GOT3 (cell line): ENCODE measurements around the gene DENND4A.

Experiments
- DNase-seq: peaks from one replicate; lab custom pipeline; 2025; ENCODE audit warnings: mixed read lengths; lab: John Stamatoyannopoulos, UW

DENND4A gene

DNA sequence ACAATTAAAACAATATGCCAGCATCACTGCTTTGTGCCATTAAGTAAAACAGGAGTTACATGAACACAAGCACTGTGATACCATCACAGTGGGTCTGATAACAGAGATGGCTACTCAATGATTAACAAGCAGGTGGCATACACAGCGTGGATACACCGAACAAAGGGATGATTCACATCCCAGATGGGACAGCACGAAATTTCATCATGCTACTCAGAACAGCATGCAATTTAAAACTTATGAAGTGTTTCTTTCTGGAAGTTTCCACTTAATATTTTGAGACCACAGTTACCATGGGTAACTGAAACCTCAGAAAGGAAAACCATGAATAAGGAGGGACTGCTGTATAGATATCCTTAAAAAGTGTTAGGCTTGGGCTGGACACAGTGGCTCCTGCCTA, 125.8 kb downstream of the DENND4A start:
- DNase-seq, result no peak

DNA sequence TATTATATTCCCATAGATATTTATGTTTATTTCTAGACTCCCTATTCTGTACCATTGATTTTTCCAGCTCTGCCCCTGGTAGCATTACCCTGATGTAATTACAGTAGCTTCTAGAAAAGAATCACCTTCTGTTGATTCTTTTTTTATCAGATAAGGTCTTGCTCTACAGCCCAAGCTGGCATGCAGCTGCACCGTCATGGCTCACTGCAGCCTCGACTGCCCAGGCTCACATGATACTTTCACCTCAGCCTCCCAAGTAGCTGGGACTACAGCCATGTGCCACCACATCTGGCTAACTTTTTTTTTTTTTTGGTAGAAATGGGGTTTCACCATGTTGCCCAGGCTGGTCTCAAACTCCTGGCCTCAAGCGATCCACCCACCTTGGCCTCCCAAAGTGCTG, 128.6 kb downstream of the DENND4A start:
- no peak for DNase-seq

DNA sequence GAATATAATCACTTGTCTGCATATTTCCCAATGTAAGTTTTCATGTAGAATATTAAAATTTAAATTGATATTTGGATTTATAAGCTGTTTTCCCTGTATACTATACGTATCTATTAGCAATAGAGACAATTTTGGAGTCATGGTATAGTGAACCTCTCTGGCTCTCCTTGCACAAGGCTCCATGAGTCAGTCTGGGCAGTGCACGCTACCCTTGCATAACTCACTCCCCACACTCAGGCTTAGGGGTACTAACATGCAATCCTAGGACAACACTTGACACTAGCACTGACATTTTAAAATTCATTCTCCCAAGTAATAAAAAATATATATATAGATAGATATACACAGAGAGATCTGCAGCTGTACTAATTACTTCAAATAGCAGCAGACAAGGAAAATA, 131.2 kb downstream of the DENND4A start:
- no peak for DNase-seq

DNA sequence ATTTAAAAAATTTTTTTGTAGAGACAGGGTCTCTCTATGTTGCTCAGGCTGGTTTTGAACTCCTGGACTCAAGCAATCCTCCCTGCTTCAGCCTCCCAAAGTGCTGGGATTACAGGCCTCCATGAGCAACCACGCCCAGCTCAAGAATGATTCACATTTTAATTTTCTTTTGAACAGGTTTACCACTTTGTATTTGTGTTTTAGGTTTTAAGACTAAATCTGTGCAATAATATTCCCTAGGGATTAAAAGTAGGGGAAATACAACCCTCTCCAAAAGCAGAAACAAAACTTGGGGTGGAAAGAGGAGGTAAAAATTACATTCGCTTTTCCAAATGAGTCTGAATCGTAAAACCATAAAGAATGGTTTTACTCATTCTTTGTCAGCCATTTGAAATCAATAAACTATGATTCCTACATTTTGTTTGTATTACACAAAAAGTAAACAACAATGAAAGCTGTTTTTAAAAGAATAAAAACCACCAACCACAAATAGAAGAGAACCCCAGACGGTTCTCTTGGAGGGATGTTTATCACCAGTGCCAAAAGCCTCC, 132.5 kb downstream of the DENND4A start:
- no peak for DNase-seq

DNA sequence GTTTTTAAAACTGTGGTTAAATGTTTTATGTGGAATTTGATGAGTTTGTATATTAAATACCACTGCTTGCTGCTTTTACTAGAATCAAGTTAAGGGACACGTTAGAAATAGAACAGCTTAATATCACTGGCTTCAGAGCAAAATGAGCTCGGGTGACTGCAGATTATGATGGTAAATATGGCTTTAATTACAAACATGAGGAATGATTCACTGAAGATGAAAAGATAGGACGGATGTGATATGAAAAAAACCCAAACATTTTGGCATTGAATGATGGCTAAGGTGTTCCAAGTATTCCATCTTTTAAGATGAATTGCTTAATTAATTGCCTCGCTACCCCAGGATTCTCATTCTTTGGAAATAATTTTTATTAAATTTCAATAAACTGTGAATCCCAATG, 136.6 kb downstream of the DENND4A start:
- no peak for DNase-seq

DNA sequence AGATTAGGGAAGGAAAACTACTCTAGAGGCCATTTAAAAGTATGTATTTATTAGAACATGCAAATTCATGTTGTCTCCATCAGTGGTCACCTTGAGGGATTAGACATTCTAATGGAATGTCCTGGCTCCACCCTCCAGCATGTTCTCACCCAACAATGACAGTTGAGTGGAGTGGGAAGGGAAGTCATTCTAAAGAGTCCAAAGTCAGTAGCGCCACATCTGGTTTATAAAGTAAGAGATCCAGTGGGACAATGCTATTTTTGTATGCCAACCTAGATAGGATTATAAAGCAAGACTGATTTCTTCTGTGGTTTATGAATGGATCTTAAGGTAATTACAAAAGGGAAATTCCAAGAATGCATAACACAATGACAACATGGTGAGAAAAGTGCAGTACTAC, 137.1 kb downstream of the DENND4A start:
- DNase-seq, result no peak

DNA sequence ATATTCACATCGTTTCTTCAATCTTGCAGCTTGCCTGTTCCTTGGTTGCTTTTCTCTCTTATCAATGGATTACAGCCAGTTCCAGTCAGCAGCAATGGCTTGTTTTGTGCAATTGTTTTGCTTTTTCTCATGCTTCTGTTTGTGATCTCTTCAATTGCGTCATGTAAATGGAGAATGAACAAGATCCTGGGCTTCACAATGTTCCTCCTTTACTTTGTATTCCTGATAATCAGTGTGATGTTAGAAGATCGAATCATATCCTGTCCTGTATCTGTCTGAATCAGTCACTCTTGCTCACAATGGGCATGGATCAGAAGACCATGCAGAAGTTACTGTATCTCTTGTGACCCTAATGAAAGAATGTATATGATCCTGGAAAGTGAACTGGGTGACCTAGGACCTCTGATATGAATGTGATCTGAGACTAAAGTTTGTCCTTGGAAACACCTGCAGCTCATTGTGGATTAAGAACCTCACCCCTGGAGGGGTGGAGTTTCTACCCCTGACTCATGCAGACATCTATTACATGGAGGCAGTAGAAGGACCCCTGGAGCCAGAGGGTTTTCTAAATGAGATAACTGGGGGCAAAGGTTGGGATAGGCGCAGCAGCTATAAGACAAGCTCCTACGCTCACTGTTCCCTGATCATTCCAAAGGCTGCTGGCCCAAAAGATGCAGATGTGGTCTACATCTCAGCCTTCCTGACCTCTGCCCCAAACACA, 138.1 kb downstream of the DENND4A start:
- no peak for DNase-seq

DNA sequence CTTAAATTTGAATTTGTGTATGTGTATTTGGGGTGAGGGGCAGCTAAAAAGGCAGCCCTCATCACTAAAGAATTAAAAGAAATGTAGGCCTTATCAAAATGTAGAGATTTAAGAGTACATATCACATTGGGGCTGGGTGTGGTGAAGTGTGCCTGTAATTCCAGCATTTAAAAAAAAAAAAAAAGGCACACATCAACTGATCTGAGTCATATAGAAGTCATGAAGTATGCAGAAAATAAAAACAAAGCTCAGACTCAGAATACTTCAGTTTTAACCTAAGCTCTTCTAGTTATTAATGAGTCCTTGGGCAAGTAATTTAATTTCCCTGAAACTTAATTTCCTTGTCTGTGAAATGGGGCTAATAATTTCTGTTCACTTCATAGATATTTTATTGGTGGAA, 138.8 kb downstream of the DENND4A start:
- DNase-seq, result no peak

DNA sequence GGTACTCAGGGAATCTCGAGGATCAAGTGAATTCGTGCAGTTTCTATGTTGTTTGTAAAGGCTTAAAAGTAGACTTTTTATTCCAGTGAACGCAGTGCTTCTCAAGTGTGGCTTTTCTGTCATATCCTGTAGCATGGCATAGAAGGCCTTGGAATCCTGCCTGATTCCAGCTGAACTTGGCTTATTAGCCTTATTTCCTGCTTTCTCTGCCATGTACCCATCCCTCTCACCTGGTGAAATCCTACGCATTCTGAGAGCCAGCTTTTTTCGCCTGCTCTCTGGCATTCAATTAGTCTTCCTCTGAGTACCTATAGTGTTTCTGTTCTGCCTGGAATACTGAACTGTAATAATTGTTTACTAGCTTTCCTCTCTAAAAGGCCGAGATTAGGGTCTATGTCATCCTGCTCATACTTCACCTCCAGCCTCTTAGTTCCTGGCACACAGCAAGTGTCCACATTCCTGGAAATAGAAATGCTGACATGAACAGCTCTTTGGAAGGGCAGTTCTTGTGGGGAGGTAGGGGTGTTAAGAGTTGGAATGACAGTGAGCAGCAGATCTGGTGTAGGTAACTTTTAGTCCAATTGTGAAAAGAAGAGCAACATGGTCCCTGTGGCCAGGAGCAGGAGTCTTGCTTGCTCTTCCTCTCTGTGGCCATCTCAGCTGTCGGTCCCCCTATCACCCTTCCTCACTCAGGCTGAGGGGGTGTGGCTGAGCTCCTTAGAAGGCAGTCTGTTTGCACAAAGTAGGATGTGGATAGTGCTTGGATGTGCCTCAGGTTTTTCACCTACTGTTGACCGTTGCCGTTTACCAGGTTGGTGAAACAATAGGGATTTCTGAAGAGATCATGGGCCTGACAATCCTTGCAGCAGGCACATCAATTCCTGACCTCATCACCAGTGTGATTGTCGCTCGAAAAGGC, 140.0 kb downstream of the DENND4A start:
- no peak for DNase-seq

DNA sequence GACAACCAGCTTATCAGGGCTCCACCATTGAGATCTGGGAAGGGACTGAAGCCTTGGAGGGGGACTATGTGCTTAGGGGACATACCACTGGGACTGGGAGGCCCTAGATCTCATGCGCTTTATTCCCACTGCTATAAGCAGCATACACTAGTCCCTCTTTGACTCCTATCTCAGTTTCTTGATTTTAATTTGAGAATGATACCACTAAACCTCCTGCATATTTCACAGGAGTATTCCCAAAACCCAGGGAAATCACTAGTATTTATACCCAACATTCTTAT, 141.1 kb downstream of the DENND4A start:
- DNase-seq, result no peak

DNA sequence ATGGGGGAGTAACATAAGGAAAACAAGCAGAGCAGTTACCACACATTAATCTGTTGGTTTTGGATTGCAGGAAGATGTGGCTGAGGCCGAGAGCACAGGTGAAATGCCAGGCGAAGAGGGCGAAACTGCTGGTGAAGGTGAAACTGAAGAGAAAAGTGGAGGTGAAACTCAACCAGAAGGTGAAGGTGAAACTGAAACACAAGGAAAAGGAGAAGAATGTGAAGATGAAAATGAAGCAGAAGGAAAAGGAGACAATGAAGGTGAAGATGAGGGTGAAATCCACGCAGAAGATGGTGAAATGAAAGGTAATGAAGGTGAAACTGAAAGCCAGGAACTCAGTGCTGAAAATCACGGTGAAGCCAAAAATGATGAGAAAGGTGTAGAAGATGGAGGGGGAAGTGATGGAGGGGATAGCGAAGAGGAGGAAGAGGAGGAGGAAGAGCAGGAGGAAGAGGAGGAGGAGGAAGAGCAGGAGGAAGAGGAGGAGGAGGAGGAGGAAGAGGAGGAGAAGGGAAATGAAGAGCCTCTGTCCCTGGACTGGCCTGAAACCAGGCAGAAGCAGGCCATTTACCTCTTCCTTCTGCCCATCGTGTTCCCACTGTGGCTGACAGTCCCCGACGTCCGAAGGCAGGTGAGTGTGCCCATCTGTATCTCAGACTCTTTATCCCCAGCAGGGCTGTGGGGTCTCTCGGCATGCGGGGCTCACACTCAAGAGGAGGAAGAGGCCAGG, 141.6 kb downstream of the DENND4A start:
- no peak for DNase-seq

DNA sequence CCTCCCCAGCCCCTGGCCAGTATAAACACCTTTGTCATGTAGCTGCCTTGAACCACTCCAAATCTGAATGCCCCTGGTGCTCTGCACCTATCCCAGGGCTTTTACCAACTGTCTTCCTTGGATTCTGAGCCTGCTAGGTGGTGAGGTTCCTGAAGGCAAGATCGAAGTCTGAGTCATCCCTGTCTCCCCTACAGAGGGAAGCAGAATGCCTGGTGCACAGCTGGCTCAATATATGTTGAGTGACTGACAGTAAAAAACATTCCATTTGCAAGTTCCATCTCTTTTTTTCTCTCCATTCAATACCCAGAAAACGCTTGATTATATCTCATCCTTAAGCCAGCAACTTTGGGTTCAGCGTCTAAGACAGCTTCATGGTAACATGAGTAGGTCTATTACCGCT, 145.6 kb downstream of the DENND4A start:
- no peak for DNase-seq

DNA sequence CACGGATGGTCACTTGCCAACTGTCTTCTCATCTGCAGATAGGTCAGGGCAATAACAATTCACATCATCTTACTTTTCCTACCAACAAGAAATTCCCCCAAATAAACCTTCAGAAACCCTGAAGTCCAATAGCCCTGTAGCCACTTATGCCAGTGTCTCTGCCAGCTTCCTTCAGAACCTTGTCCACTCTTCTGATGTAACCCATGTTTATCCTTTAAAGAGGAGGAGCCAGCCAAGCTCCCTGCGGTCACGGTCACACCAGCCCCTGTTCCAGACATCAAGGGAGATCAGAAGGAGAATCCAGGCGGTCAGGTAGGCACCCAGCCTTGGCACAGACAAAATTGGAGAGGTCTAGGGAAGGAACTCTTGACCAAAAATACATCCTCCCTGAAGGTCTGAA, 146.7 kb downstream of the DENND4A start:
- DNase-seq, result no peak

DNA sequence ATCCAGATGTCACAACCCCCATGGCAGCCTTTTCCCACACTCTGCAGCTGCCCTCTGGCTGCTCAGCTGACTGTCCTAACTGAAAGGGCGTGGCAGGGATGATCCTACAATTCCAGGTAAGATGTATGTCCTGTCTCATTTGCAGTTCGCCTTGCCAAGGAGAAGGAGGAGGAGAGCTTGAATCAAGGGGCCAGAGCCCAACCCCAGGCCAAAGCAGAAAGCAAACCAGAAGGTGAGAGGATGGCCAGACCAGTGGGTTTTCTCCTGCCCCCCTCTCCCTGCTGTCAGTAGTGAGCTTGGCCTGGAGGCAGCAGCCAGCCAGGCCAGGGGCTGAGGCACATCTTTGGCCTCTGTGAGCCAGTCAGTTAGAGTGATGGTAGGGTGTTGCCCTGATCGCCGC, 147.8 kb downstream of the DENND4A start:
- DNase-seq, result no peak

DNA sequence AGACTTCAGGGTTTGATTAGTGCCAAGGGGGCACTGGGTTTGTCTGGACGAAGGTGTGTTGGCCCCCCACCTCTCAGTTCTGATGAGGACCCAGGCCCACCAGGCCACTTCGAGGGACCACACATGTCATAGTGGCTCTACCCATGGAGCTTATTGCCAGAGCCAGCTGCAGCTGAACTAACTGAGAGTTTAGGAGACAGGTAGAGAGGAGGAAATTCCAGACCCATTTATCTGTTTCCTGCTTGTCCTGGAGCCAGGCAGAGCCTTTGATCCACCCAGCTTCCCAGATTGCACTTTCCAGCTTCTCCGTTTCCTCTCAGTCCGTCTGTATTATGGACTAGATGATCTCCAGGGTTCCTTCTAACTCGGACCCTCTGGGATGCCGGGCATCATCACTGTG, 149.5 kb downstream of the DENND4A start:
- DNase-seq, result no peak

DNA sequence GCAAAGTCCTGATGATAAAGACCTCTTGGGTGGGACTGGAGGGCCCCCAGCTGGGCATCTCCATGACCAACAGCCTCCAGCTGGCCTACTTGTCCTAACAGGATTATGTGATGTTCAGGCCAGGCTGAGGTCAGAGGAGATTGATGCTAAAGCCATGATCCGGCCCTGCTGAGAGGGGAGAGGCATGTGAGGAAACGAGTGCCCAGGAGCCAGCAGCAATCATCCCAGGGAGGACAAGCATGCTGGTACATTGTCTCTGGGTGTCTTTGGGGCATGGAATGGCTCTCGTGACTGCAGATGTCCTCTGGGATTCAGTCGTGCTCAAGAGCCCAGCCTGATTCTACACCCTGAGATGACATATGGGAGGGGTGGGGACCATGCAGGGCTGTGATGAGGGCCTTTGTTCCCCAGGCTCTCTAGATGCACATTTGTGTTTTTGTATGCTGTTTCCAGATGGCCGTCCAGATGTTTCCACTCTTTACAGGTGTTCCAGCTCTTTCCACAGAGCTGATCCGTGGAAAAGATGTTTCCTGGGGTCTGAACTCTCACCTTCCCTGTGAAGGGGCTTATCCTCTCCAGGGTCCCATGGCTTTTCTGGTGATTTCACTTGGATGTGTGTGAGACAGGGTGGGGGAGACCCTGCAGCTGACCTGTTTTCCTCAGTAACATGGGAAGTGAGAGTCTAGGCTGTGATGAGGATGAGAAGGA, 150.2 kb downstream of the DENND4A start:
- no peak for DNase-seq

DNA sequence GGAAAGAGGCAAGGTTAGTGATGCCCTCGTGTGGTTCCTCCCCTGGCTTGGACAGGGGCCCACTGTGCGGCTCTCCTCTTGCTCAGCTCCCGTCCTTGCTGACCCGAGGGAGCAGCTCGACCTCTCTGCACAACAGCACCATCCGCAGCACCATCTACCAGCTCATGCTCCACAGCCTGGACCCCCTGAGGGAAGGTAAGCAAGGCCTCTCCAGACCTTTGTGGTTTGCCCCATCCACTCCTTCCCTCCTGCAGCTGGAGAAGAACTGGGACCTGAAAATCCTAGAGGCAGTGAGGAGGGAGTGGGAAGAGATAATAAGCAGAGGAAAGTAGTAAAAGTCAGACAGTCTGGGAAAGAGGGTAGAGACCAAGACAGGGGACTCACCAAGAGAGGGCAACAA, 152.6 kb downstream of the DENND4A start:
- no peak for DNase-seq

DNA sequence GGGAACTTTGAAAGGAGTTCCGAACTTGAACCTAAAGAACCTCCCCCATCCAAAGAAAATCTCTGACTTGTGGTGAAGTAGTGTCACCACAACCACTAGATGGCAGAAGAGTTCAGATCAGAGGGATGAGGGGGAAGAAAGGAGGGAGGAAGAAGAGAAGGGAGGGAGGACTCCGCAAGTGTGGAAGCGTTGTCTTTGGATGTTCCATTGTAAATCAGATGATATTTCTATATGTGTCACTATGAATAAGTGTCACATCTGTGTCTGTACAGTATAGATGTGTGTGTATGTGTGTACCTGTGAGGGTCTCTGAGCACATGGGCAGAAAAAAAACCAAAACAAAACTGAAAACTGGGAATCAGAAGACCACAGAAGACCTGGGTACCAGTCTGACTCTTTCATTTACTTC, 153.4 kb downstream of the DENND4A start:
- DNase-seq, result no peak

DNA sequence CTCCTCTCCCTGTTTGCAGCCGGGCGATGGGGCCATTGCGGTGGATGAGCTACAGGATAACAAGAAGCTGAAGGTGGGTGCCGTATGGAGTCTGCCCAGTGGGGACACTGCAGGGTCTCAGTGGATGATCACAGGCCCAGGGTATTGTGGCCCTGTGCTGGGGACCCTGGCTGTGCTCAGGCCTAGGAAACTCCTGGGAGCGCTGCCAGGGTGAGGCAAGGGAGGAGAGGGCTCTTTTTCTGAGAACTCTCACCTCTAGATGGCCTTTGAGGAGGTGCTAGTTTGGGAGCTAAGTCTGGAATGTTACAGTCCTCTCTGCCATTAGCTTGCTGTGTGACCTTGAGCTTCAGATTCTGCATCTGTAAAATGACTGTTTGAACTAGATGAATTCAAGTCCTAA, 154.0 kb downstream of the DENND4A start:
- no peak for DNase-seq

DNA sequence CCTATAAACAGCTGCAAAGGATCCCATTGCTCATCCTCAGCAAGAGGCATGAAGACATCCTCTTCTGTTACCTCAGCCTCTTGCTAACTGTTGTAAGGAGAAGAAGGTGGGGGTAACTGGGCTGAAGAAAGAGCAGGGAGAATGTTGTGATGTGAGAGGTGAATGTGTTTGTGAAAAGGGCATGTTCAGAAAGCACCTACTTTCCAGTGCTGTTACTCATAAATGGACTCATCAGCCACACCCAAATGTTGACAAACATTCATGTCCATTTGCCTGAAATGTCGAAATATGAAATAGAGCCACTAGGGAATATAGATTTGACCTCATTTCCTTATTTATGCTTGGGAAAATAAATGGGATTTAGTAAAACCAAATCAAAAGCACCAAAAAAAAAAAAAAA, 157.7 kb downstream of the DENND4A start:
- DNase-seq, result no peak

DNA sequence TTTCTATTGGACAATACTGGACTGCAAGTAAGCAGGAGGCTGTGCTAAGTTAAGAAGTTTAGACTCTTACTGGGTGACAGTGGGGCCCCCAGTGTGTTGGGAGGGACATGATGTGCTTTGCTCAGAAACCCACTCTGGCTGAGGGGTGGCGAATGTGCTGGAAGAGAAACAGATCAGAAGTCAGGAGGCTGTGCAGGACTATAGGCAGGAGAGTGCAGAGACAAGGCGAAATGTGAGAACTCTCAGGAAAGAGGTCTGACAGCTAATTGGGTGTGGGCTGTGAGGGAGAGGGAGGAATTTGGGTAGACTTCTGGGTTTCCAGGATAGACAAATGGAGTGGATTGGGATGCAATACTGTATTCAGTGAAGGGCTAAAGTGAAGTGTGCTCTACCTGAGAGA, 158.3 kb downstream of the DENND4A start:
- no peak for DNase-seq

DNA sequence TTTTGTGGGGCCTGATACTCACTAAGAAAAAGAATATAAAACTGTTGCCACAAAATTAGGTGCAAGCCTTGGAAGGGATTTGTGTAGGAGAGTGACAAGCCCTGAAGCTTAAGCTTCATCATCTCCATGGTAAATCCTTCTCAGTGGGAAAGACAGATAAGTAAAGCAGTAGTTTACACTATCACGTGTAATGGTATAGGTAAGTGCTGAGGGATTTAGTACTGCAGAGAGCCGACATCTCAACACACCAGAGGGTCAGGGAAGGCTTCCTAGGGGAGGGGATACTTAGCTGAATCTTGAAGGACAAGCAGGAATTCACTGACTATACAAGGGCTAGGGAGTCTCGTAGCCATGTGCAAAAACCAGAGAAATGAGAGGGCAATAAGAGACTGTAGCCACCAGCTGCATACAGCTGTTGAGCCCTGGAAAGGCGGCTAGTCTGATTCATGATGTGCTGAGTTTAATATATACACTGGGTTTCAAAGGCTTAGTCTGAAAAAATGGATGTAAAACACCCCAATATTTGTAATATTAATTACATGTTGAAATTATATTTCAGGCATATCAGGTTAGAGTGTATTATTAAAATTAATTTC, 159.2 kb downstream of the DENND4A start:
- DNase-seq, result no peak
